Measurements from ENCODE around the gene PYURF. TPM values are rescaled to one million over a fixed set of nuclear protein-coding genes. Genes with fewer than 3 reads are reported as not detected.

PYURF gene
- total and polyA plus RNA-seq, 2 of the 4 experiments (the other 2 are of a cell fraction) = 40.2 to 43.4 TPM

- Histone ChIP-seq H3K79me1 (ENCODE audit: low read depth in 1 of 2, low read length in 2 of 2) (peaks cover 2 to 24% of the 10 kb centered on the region in 2 experiments; a peak in 3 of 4 replicates), H4K91ac (ENCODE audit: insufficient read depth, low read depth, low read length) (no peak overlapping the region), H2AK9ac (replicated peaks; ENCODE audit: low read depth, low read length, poor library complexity) (no peak overlapping the region), H4K20me1 (ENCODE audit: insufficient read depth, low read length) (peaks cover 8% of the 10 kb centered on the region; the same call in 1 of the 2 replicates), H3K27ac (ENCODE audit: insufficient read depth, low read length) (no peak overlapping the region), H3K4me1 (ENCODE audit: control insufficient read depth, insufficient read depth, low read length) (no peaks in the 10 kb centered on the region), H3K56ac (ENCODE audit: extremely low read depth, insufficient read depth, low read length) (no peak overlapping the region), H2BK5ac (ENCODE audit: low read depth, low read length, poor library complexity, severe bottlenecking) (no peak overlapping the region), H3K4me2 (ENCODE audit: low read depth, low read length) (no peak overlapping the region), H2BK20ac (ENCODE audit: low read depth, low read length) (no peak overlapping the region), H3K27me3 (ENCODE audit: control insufficient read depth, insufficient read depth, low read length) (no peaks in the 10 kb centered on the region), H3K9me3 (ENCODE audit: control insufficient read depth, insufficient read depth, low read length) (no peaks in the 10 kb centered on the region), H3K9me1 (ENCODE audit: insufficient read depth, low read length) (no peaks in the 10 kb centered on the region), H3K23ac (ENCODE audit: low read depth, low read length) (no peak overlapping the region), H3K9ac (ENCODE audit: low read depth, low read length) (no peak overlapping the region), H2AFZ (replicated peaks; ENCODE audit: low read length, poor library complexity) (no peak overlapping the region), H3K4me3 (ENCODE audit: insufficient read depth, low read depth, low read length) (no peak overlapping the region), H4K8ac (ENCODE audit: low read depth in 2 of 2, low read length in 2 of 2) (no peak overlapping the region), H3K18ac (ENCODE audit: low read depth, low read length) (no peak overlapping the region), H2BK15ac (ENCODE audit: low read depth, low read length) (no peak overlapping the region), H3K14ac (replicated peaks; ENCODE audit: low read depth, low read length) (no peak overlapping the region), H4K5ac (ENCODE audit: low read depth, low read length) (no peak overlapping the region), H3K4ac (ENCODE audit: low read depth, low read length) (no peak overlapping the region), H2AK5ac (ENCODE audit: low read depth, low read length) (no peak overlapping the region), H3K36me3 (ENCODE audit: control insufficient read depth, insufficient read depth, low read length) (peaks cover 7% of the 10 kb centered on the region), H2BK120ac (ENCODE audit: low read depth, low read length) (no peak overlapping the region)
- ChIA-PET CTCF (no interaction called here), POLR2A (ENCODE audit: unreplicated experiment) (no interaction called here)
- in situ Hi-C loops (cut with MboI; ENCODE audit: low sequenced_read_pairs) (loop anchor here (5.0 to 10.0 kb wide), 4 partner anchors 144 to 487 kb away; partner anchors contain the start of genes HERC6 and PPM1K), dilution Hi-C loops (cut with HindIII; ENCODE audit: low sequenced_read_pairs, unreplicated experiment) (loop anchor here (25.0 kb wide), 1 partner anchor 282 kb away; no protein-coding TSS in a partner anchor), intact Hi-C loops (cut with micrococcal nuclease) (loop anchor here (5.0 kb wide), 2 partner anchors 462 to 487 kb away; no protein-coding TSS in a partner anchor)
- no peak for ATAC-seq (ENCODE audit: low read depth)
- no TSS peak for BruUV-seq (replicated peaks)
- whole genome bisulfite sequencing, 2 experiments (ENCODE audit: extremely low coverage in 2 of 2, insufficient read length in 1 of 2) = no CpG with 5 or more reads among the region's 6 CpGs
- no peak for TF ChIP-seq MAZ (IDR thresholded peaks at IDR 0.05; ENCODE audit: borderline replicate concordance, low read depth, low read length)
- TF ChIP-seq RFX5 (IDR thresholded peaks at IDR 0.05; ENCODE audit: low read depth, low read length) = no peak
- no peak for TF ChIP-seq MXI1 (IDR thresholded peaks at IDR 0.05; ENCODE audit: borderline replicate concordance, low read depth, low read length)
- no peak for TF ChIP-seq NFE2L2 (IDR thresholded peaks at IDR 0.05; ENCODE audit: low read depth, low read length)
- no peak for TF ChIP-seq CTCF (conservative IDR thresholded peaks at IDR 0.05; ENCODE audit: low read depth, low read length)
- TF ChIP-seq RAD21 (IDR thresholded peaks at IDR 0.05; ENCODE audit: low read length) = no peak
- DNase-seq = no peak
Observed at GRCh38 chr4:88518911-88519310, 4.7 kb downstream of the PYURF start.
